HL-60 (cell line): ENCODE measurements around the gene RPL10A.

ENCODE experiments used
- POLR2AphosphoS5 ChIP-seq: IDR thresholded peaks from 2 replicates; pipeline ENCODE4 v1.6.1; 2012; ENCODE audit warnings: low read depth
- TF ChIP-seq, protein P1 (sequence below): IDR thresholded peaks from one replicate; pipeline ENCODE4 v1.5.1; 2011; ENCODE audit warnings: low read length, control low read depth, inconsistent platforms; ENCODE audit not compliant: insufficient read depth

DNA sequence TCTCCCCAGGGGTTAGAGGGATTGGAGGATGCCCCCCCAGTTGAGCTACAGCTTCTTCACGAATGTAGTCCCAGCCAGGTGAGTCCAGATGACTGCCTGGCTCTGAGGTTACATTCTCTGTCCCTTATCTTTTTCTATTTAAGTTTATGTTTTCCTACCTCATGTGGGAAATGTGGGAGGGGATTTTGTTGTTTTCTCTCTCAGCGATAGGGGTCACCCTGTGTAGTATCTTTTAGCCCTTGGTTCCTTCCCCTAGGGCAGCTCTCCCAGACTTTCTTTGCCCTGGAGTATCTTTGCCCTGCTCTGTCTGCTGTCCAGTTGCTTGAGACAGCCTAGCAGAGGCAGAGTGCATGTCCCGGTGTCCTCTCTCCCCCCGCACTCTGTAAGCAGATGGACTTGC, 10.3 kb upstream of the RPL10A start:
- TF ChIP-seq, protein P1, sequence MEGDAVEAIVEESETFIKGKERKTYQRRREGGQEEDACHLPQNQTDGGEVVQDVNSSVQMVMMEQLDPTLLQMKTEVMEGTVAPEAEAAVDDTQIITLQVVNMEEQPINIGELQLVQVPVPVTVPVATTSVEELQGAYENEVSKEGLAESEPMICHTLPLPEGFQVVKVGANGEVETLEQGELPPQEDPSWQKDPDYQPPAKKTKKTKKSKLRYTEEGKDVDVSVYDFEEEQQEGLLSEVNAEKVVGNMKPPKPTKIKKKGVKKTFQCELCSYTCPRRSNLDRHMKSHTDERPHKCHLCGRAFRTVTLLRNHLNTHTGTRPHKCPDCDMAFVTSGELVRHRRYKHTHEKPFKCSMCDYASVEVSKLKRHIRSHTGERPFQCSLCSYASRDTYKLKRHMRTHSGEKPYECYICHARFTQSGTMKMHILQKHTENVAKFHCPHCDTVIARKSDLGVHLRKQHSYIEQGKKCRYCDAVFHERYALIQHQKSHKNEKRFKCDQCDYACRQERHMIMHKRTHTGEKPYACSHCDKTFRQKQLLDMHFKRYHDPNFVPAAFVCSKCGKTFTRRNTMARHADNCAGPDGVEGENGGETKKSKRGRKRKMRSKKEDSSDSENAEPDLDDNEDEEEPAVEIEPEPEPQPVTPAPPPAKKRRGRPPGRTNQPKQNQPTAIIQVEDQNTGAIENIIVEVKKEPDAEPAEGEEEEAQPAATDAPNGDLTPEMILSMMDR = no peak
- no peak for TF ChIP-seq POLR2AphosphoS5
